GM18502 (cell line): ENCODE results near the gene ITFG1.
"Not testable (repeated sequence)": the region's sequence is repeated elsewhere in the genome, so short reads cannot be mapped to it uniquely, and the experiment has no call there.

Experiments
- ATAC-seq: cut with Tn5 transposase; IDR thresholded peaks from one replicate; pipeline ENCODE4 v1.9.1; 2021; ENCODE audit warnings: mild to moderate bottlenecking; ENCODE audit not compliant: unreplicated experiment, poor library complexity

Gene ITFG1

DNA sequence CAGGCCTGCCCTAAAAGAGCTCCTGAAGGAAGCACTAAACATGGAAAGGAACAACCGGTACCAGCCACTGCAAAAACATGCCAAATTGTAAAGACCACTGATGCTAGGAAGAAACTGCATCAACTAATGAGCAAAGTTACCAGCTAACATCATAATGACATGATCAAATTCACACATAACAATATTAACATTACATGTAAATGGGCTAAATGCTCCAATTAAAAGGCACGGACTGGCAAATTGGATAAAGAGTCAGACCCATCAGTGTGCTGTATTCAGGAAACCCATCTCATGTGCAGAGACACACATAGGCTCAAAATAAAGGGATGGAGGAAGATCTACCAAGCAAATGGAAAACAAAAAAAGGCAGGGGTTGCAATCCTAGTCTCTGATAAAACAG is 111.8 kb downstream of the ITFG1 start:
- ATAC-seq, result not testable (repeated sequence)

DNA sequence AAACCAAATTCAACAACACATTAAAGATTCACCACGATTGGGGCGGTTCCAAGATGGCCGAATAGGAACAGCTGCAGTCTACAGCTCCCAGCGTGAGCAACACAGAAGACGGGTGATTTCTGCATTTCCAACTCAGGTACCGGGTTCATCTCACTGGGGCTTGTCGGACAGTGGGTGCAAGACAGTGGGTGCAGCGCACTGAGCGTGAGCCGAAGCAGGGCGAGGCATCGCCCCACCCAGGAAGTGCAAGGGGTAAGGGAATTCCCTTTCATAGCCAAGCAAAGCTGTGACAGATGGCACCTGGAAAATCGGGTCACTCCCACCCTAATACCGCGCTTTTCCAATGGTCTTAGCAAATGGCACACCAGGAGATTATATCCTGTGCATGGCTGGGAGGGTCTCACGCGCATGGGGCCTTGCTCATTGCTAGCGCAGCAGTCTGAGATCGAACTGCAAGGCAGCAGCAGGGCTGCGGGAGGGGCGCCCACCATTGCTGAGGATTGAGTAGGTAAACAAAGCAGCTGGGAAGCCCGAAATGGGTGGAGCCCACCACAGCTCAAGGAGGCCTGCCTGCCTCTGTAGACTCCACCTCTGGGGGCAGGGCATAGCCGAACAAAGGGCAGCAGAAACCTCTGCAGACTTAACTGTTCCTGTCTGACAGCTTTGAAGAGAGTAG is 113.7 kb downstream of the ITFG1 start:
- not testable (repeated sequence) for ATAC-seq

DNA sequence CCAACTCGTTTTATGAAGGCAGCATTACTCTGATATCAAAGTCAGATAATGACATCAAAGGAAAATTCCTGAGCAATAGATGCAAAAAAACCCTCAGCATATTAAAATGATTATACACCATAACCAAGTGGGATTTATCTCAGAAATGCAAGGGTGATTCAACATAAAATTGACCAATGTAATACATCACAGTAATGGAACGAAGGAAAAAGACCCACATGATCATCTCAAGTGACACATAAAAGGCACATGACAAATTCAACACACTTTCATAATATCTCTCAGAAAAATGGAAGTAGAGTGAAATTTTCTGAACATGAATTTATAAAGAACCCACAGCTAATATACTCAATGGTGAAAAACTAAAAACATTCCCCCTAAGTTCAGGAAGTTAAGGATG is 118.8 kb downstream of the ITFG1 start:
- ATAC-seq, result no peak

DNA sequence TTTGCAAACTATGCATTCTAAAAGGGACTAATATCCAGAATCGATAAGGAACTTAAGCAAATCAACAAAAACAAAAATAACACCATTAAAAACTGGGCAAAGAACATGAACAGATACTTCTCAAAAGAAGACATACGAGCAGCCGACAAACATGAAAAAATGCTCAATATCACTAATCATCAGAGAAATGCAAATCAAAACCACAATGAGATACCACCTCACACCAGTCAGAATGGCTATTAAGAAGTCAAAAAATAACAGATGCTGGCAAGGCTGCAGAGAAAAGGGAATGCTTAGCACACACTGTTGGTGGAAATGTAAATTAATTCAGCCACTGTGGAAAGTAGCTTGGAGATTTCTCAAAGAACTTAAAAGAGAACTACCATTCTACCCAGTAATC is 130.3 kb downstream of the ITFG1 start:
- ATAC-seq, result not testable (repeated sequence)

DNA sequence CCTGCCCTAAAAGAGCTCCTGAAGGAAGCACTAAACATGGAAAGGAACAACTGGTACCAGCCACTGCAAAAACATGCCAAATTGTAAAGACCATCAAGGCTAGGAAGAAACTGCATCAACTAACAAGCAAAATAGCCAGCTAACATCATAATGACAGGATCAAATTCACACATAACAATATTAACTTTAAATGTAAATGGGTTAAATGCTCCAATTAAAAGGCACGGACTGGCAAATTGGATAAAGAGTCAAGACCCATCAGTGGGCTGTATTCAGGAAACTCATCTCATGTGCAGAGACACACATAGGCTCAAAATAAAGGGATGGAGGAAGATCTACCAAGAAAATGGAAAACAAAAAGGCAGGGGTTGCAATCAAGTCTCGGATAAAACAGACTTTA is 136.6 kb downstream of the ITFG1 start:
- not testable (repeated sequence) for ATAC-seq

DNA sequence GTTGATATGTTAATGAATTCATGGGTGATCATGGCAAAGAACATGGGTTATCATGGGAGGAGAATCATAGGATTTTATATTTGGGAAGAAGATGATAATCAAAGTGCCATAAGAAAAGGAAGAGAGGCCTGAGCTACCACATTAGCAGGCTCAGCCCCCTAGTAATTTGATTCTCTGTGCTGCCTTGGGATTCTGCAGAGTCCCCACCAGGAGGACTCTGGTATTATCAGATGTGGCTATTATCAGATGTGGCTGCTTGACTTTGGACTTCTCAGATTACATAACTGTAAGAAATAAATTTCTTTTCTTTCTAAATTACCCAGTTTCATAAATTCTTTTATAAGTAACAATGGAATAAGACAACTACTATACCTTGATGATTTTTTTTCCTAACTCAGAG is 137.6 kb downstream of the ITFG1 start:
- ATAC-seq, result no peak

DNA sequence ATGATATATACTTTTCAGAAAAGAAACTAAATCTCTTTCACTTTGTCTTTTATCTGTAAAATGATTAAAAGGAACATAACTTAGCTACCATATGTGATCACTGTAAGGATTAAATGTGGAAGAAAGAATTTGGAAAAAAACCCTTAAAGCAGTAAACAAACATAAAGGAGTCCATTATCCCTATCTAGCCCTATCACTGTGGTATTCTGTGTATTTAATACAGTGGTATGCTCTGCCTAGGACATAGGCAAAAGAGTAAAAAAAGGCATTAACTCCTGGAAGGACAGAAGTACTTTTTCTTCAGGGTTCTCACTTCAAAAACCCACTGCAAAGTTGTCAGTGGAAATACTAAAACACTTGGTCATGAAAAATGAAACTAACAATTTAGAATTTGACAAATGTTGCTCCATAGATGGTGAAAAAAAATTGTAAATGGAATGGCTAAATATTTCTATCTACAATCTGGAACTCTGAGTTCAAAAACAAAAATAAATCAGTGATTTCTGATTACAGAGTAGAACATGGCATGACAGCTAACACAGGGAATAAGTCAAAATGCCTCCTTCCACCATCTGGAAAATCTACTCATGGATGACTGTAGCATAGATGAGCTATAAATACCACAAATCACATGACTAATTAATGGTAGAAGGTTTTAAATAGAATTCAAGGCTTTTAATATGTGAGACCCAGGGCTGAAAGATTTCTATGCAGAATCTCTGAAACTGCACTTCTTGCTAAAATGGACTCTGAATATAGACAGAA is 140.1 kb downstream of the ITFG1 start:
- ATAC-seq, result no peak

DNA sequence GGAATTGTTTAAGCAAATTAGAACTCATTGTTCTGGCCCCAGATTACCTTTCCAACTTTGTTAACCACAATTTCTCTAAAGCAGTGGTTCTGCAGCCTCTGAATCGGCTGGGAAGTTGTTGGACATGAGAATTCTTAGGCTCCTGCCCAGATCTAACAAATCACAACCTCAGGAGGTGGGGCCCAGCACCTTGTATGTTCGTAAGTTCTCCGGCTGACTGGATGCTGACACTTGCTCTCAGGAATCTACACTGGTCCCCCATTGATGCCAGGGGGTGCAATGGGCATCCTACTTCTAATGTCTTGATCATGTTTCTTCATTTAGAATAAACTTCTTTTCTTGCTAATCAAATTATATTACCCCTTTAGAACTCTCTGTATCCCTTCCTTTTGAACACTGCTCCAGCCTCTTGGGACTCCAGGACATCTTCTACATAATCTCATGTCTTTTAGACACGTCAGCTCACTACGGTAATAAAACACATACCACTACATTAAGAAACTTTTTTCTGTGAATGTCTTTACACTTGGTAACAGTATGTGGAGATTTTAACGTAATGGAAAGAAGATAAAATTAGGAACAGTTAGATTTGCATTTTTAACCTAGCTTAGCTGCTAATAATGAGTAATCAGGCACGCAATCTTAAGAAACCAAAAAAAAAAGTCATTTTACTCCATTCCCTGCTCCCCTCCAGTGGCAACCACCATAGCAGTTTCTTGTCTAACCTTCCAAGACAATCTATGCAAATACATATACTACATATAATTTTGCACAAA is 143.2 kb downstream of the ITFG1 start:
- ATAC-seq, result no peak

DNA sequence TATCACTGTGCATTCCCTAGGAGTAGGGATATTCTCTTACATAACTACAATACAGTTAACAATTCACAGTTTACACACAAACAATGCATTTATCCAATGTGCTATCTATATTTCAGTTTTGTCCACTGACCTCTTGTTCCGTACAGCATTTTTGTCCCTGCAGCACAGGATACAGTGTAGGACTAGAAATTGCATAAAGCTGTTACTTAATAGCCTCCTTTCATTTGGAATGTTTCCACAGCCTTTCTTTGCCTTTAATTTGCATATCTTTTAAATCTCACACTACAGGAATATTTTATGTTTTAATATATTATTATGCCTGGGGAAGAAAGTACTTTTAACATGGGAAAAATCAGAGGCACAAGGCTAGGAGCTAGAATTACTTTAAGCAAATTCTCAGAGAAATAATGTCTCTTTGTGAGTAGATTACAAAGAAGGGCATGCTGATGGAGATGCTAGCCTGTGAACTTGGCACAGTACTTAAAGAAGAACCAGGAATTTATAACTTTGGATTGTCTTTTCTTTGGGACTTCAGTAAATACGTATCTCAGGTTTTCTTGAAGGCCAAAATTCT is 144.3 kb downstream of the ITFG1 start:
- ATAC-seq, result no peak

DNA sequence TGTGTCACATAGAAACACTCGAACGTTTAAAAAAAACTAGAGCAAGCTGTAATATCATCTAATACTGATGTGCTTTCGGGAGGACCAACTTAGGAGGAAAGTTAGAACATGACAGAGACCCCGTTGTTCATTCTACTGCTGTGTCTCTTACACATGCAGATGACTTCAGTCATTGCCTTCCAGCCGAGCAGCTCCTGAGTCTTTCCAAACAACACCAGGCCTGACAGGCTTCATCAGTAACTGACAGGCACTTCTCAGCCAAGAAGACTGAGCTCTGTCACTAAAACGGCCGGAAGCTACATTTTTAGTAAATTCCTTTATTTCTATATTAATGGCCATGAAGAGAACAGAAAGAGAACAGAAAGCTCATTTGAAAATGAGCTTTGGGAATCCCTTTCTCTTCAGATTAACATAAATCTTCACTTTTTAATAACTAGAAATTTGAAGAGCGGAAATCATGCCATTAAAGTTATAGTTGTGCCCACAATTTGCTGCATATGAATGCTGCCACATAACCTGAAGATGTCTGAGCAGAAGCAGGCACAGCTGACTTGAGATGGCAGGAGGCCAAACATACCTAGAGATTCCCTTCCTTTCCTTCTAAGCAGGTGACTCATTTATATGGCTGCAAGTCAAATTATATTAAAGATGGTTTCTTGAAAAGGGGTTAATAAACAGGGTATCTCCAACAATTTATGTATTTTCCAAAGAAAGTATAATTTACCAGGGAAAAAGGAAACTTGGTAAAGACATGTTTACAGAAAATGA is 148.9 kb downstream of the ITFG1 start:
- ATAC-seq, result no peak

DNA sequence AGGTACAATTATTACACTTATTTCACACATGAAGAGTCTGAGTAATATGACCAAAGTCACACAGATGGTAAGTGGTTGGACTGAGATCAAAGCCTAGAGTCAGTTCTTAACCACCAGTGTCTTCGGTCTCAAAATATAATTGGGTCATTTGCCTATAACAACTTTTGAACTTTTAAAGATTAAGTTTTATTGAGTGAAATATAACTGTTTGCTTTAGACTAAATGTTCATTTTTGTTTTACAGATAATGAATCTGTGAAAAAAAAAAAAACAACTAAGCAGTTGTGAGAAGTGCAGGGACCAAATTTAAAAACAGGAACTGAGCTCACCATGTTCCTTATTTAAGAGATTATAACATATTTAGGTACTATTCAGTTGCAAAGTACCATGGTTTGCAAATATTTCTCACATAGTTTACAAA is 150.1 kb downstream of the ITFG1 start:
- peak; percentile 85 for ATAC-seq

DNA sequence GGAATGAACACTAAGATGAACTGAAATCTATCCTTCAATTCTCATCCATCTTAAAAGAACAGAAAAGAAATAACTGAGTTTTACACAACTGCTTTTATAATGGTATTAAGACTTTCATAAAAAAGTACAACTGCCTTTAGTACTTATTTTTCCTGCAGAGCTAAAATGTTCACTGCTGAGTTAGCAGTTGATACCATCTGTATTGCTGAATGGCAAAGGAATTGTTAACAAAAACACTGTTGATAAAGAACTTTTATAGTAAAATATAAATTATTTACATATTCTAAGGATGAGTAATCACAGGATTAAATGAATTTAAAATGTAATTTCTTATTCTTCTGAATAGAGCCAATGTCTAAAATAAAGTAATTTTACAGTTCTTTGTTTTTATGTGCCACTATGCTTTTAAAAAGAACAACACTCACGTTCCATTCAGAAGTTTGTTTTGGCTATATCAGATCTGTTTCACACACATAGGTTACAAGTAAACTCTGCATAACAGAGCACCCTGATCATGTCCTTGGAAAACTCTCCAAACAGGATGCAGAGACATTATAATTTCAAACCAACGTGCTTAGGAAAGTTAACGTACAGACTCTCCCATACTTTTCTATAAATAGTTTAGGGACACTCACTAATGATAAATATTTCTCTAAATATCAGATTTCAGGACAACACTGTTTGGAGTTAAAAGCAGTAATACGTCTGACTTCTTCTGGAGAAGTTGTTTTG is 151.1 kb downstream of the ITFG1 start:
- ATAC-seq, result no peak

DNA sequence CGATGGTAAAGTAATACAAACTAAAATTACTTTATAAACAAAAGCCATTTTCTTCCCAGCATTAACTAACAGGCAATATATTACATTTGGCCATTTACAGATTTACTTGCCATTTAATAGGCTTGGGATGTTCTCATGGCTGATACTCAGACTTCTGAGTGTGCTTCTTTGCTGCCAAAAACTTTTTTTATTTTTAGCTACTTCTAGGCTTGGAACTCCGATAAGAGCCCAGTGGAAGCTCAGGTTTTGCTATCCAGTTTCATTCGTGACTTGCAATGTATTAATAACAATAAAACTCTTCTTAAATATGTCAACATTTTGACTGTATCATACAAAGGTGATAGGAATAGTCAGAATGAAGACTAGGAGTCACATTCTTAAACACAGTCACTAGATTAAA is 152.3 kb downstream of the ITFG1 start:
- no peak for ATAC-seq

DNA sequence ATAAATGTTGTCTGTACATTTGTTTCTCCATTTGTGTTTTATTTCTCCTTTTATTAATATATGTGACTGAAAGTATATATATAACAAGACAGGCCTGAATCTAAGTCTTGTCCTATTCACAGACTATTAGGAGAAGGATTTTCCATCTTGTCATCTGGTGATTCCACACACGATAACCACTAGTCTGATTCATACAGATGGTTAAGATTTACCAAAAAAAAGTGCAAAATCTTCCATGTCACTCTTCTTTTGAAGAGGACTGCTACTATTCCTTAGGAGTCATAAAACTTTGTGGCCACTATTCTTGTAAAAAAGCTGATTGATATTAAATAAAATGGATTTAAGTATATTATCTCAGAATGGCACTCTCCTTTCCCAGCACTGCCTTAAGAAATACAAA is 156.3 kb downstream of the ITFG1 start:
- no peak for ATAC-seq

DNA sequence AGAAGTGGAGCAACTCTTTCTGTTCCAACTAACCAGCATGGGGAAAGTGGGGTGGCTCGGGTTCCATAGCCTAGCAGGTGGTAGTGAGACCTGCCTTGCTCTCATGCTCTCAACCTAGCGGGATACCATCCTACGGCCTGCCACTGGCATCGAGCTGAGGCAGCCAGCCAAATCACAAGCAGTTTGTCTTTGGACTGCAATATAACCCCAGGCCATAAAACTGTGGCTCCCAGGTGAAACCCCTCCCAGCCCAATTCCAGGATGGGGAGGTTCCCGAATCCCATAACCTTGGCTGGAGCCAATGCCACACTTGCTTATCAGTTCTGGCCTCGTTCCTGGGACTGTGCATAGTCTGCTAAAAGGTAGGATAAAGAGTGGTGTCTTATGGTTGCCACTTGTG is 161.3 kb downstream of the ITFG1 start:
- no peak for ATAC-seq

DNA sequence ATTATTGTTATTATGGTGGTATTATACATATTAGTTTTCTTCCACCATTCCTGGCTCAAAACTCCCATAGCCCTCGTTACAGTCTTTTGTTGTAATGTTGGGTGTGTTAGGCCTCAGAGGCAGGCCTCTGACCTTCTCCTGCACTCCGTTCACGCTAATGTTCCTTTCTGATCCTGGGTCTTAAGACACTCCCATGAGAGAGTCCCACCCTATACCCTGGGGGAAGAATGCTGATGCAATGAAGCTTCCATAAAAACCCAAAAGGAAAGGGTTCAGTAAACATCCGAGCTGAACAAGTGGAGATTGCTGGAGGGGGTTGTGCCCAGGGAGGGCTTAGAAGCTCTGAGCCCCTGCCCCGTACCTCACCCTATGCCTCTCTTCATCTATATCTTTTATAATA is 175.9 kb downstream of the ITFG1 start:
- ATAC-seq, result no peak

DNA sequence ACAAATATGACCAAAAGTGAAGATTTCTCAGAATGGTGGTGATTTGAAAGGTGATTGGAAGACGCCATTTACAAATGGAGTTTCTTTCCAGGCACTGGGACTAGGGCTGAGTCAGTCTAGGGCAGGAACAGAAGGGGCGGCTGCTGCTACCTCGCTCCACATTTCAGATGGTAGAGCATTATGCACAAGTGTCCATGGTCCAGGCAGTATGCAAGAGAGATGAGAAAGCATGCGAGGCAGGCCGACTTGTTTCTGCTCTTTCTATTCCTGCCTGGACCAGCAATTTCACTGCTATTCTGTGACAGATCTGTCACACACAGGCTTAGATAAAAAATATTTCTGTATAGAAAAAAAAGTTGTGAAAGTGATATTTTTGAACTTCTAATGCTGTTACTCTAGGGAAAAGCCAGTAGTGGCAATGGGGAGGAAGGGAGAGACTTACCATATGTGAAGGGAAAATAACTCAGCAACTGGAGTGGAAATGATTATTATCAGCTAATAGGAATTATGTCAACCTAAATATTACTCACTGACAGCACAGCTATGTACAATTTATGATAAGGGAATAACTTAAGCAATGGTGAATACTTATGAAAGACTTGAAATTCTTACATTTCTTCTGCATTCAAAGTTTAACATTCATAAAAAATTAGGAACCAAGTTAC is 182.4 kb downstream of the ITFG1 start:
- ATAC-seq, result no peak

DNA sequence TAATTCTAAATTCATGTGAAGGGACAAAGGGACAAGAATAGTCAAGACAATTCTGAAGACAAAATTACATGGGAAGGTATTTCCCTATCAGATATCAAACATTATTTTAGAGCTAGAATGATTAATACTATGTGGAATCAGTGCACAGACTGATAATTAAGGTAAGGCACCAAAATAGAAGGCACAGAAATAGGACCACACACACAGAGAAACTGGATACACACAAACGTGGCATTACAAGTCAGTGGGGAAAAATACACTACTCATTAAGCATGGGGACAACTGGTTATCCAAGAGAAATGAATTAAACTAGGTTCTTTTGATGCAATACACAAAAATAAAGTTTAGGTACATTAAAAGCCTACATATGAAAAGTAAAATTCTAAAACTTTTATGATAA is 184.3 kb downstream of the ITFG1 start:
- ATAC-seq, result no peak

DNA sequence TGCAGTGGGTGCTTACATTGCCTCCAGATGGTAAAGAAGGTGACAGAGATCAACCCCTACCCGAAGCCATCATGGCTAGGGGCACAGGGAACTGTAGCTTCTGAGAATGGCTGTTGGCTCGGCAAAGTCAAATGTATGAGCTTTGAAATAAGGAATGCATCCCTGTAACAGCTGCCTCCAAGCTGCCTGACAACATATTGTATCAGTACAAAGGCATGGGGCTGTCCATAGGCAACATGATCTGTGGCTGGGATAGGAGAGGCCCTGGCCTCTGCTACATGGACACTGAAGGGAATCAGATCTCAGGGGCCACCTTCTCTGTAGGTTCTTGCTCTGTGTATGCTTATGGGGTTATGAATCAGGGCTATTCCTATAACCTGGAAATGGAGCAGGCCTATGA is 197.9 kb downstream of the ITFG1 start:
- ATAC-seq, result no peak
